HG03575 (cell line): ENCODE data around the gene MAGI2.
"Not testable (repeated sequence)": the region's sequence is repeated elsewhere in the genome, so short reads cannot be mapped to it uniquely, and the experiment has no call there.

Experiments used
- ATAC-seq: cut with Tn5 transposase; IDR thresholded peaks from one replicate; pipeline ENCODE4 v1.9.1; 2021; ENCODE audit not compliant: unreplicated experiment, insufficient number of reproducible peaks, low FRiP score; ENCODE audit errors: extremely low read depth

MAGI2 gene

DNA sequence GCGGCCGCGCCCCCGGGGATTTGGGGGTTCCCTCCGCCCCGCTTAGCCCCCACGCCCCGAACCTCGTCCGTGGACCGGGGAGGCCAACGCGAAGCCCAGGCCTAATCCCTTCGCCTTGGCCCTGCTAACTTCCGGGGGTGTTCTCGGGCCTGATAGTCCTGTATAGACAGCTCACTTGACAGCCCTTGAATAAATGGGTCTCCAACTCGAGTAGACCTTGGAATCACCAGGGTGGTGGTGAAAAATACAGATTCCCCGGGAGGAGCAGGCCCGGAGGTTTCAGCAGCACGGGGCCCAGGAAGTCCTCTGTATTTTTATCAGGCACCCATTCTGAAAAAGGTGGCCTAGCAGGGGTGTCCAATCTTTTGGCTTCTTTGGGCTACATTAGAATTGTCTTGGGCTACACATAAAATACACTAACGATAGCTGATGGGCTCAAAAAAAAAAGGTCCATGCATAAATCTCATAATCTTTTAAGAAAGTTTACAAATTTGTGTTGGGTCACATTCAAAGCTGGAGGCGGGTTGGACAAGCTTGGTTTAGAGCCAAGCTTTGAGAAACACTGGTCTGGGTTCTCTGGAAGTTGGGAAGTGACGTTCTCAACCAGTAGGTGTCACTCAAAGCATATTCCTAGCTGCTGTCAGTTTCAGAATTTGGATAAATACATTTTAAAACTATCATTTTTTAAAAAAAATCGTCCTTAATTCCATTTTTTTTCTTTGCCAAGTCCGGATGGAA, 1433.2 kb downstream of the MAGI2 start:
- peak; percentile 55 for ATAC-seq

DNA sequence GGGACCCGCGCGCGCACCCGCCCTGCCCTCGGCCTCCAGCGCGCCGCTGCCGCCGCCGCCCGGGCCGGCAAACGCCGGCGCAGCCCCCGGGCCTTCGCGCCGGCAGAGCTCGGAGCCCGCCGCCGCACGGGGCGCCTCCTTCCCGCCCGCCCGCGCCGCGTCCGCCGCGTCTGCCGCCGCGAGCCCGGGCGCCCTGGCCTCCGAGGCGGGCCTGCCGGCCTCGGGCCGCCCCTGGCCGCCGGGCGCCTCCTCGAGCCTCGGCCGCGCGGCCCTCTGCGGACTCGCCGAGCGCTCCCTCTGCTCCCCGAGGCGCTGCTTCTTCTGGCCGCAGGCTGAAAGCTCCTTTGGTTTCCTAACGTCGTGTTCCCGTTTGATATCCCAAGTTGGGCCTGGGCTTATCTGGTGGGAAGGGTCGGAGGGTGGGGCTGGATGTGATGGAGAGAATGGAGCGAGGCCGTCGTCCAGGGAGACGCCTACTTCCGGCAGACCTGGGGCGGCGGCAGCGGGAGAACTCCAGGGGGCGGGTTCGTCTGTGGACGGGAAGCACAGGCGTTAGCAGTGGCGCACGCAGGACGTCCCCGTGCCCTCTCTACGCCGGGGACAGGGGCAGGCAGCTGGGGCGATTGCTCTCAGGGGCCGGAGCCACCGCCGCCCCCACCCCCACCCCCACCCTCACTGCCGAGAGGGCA, 1433.9 kb downstream of the MAGI2 start:
- ATAC-seq = peak; percentile 53

DNA sequence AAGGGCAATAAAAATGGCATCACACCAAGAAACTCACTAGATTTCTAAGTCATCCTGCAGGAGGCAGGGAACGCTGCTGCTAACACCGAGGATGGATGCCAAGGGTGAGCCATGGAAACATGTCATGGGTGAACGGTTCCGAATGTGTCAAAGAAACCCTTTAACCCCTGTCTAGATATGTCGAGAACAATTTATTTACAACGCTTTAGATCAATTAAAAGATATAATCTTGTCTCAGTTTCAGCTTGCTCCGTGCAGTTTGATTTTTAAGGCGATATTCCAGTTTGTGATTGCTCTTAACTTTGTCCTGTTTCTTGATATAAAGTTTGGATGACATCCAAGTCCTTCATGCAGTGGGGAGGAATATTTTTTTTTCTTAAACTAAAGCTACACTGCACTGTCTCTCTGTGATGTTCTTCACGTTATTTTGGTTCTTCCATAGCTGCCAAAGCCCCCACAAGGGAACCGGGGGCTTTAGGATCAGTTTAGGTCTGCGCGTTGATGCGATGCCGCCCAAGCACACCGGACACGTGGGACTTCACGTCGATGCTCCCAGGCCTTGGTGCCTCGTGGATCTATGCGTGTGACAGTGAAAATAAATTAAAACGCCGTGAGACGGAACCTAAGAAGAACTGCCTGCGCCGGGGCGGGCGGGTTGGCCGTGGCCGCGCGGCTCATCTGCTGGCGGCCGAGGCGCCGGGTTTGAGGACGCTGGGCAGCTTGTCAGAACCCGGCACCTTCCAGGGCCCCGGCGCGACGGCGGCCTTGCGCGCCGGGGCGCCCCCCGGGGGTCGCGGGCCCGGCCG, 1434.6 kb downstream of the MAGI2 start:
- no peak for ATAC-seq

DNA sequence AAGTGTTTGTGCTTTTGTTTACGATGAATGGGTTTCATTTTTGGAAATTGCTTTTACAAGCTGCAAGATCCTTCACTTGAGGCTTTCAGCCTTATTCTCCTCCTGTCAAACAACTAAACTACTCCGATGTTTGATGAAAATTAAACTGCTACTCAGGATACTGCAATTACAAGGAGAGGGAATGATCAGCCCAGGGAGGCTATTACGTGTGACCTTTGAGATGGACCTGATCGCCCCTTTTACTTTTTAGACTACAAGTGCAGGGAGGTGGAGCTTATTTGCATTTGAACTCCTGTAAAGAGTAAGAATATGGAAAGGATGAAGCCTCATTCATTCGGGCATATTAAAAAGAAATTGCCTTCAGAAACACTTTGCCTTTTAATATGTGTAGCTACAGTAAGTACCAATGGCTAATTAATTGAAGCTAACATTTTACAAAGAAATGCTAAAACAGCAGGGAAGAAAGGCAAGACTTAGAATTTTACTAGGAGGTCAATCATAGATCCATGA, 1435.8 kb downstream of the MAGI2 start:
- ATAC-seq = no peak

DNA sequence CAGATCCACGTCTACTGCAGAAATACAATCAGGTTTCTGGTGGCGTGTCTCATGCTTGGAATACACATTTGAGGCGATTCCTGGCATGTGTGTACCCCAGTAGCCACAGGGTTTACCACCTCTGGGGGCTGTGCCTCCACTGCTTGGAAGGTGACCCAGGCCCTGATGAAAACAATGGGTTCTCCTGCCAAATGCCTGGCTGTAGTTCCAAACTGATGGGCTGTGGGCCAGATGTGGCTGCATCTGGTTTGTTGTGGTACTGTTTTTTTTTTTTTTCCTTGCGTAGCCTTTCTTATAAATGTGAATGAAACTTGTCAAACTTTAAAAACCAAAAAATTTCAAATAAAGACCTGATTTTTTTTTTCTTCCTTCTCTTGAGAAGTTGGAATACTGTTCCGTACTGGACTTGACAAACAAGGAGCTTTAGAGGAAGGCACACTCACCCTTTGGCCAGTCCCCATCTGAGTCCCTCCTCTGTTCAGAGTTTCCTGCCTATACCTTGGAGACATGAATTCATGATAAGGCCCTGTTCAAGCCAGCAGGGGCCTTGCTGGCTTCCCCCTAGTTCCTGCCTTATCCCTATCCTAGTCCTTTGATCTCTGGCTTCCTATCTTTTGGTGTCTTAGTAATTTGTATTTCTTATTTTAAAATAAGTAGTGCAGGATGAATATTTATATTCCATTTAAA, 1437.8 kb downstream of the MAGI2 start:
- ATAC-seq = no peak

DNA sequence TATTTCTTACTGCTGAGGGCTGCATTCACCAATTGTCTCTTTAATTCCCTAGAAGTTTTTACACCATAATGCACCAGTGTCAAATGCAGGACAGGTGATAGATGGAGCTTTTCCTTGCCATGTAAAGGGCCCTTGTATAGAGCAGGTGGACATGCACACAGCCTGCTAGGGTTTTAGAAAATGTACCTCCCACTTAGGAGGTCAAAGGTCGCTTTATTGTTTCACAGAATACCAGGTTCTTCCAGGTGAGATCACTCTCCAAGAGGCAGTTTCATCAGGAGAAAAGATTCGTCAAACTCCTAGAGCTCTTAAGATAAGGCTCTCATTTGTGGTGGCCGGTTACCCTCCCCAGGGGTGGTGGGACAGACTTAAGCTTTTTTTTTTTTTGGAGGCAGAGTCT, 1439.1 kb downstream of the MAGI2 start:
- no peak for ATAC-seq

DNA sequence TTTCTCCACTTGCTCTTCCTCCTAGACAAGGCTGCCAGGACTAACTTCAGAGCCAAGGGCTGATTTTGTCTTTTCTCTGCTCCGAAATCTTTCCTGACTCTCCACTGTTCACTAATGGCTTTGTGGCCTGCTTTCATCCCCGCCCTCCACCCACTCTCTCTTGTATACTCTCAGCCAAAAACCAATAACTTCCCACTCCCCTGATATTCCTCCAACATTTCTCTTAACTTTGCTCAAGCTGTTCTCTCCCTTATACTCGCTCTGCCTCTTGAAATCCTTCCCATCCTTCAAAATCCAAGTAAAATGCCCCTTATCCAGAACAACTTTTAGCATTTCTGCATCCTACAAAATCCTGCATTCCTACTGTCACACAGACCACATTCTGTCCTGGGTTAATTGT, 1440.1 kb downstream of the MAGI2 start:
- ATAC-seq = no peak

DNA sequence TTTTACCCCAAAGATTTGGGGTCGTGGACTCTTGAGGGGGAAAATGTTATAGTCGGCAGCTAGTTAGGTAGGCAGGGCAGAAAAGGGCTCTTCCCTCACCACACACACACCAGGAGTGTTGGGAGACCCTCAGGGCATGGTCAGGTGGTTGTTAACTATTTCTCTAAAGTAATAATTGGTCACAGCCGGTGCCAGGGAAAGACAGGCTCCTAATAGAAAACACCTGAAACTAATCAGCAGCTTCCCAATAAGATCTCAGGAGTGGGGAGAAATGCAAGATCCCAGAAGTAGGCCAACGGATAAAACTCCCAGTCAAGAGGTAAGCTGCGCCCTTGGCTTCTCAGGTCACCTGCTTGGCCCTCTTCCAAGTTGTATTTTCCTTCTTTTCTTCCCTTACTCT, 1441.8 kb downstream of the MAGI2 start:
- ATAC-seq = no peak

DNA sequence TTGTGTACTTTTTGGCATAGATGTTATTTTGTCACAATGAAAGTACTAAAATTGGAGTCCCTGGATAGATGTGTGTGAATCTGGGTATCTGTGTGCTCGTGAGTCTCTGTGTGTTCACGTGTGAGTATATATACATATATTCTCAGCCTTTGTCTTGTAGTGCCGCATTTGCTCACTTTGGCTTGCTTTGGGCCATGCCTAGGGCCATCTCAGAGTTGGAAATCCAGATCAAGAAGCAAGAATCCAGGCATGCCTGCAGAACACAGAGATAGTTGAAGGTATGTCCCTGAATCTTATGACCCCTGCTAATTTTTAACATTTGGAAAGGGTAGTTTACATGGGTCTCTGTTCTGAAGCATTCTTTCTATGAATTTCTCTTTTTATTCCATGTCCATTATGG, 1446.2 kb downstream of the MAGI2 start:
- ATAC-seq = no peak

DNA sequence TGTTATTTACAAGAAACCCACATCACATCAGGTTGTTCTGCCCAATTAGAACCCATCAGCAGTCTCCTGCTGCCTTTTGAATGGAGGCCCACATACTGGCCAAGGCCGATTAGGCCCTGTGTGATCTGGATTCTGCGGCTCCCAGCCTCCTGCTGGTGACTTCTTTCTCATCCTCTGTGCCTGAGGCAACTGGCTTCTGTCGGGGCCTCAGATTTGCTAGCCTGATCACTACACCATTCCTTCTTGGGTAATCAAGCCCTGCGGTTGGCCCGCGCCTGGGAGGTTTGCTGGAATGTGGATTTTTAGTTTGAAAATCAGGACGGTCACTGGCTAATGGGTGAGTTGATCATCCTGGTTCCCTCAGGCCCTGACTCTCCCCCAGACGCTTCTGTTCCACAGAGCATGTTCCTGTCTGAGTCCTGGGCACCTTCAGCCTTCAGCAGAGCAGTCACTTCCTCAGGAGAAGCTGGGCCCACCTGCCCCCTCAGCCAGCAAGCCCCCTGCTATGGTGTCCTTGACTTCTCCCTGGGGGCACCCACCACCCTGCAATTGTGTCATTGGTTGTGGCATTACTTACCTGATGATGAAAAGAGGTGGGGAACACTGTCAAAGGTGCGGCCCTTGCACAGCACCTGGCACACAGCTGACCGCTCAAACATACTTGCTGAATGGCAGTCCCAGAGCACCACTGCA, 1447.3 kb downstream of the MAGI2 start:
- no peak for ATAC-seq

DNA sequence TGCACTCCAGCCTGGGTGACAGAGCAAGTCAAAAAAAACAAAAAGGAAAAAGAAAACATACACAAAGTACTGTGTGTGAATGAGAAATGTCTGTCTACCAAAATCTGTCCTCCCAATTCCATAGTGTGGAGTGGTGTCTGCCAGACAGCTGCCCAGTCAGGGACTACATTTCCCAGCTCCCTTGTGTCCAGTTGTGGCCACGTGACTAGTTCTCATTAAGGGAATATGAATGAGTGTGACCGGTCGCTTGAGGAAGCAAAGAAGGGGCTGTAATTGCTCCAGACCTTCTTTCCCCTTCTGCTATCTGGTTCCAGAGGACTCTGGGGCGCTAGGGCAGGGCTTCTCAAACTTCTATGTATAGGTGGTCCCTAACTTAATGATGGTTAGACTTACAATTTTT, 1450.8 kb downstream of the MAGI2 start:
- no peak for ATAC-seq

DNA sequence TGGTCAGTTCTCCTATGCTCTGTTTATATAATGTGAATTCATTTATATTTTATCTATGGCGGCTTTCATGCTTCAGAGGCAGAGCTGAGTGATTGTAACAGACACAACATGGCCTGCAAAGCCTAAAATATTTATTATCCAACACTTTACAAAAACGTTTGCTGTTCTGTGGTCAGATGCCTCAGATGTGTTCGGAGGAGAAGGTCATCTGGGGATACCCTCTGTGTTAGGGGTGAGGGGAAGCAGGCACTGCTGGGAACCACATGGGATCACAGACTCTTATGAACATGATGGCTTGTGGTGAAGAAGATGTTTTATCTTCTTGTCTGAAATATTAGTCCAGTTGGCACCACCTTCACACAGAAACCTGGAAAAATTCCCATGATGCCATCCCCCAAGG, 1451.4 kb downstream of the MAGI2 start:
- no peak for ATAC-seq

DNA sequence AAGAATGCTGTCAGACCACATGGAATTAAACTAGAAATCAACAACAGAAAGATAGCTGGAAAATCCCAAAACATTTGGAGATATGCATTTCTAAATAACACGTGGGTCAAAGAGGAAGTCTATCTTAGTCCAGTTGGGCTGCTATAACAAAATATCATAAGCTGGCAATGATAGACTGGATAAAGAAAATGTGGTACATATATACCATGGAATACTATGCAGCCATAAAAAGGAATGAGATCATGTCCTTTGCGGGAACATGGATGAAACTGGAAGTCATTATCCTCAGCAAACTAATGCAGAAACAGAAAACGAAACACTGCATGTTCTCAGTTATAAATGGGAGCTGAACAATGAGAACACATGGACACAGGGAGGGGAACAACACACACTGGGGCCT, 1454.3 kb downstream of the MAGI2 start:
- not testable (repeated sequence) for ATAC-seq

DNA sequence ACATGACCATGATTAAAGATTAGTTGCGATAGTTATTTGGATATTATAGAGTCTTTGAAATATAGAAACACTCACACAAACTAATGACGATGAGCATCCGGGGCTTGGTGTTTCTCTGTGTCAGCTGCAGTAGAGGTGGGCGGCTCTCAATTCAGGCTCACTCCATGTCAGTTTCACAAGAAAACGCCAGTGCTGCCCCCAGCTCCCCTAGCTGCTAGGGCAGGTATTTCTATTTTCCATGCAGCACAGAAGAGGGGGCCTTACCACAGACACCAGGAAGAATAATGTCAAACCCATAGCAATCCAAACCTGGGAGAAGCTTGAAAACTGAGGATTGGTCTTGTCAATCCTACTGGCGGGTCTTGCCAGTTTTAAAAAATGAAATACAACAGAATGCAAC, 1457.8 kb downstream of the MAGI2 start:
- ATAC-seq = no peak

DNA sequence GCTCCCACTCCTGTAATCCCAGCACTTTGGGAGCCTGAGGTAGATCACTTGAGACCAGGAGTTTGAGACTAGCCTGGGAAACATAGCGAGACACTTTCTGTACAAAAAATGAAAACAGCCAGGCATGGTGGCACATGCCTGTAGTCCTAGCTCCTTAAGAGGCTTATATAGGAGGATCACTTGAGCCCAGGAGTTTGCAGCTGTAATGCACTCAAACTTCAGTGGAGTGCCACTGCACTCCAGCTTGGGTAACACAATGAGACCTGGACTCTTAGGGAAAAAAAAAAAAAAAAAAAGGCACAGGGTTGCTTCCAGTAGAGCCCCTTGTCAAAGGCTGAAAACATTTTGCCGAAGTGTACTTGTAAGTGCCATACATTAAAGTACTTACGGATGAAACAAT, 1459.6 kb downstream of the MAGI2 start:
- ATAC-seq = no peak

DNA sequence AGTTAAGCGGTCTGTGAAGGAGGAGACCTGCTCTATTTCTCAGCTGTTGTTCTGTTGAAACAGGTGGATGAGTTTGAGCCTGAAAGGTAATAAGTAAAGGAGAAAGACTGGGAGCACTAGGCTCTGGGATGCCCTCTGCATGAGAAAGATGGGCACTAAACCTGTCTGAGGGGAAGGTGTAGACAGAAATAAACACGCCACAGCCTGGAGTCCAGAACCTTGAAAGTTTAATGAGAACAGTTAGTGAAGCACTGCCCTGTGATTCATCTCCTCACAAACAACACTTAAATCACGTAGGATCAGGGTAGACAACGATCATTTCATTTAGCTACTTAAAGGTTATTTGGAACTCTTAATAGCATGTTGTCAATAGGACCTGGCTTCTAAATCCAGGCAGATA, 1461.8 kb downstream of the MAGI2 start:
- ATAC-seq = no peak

DNA sequence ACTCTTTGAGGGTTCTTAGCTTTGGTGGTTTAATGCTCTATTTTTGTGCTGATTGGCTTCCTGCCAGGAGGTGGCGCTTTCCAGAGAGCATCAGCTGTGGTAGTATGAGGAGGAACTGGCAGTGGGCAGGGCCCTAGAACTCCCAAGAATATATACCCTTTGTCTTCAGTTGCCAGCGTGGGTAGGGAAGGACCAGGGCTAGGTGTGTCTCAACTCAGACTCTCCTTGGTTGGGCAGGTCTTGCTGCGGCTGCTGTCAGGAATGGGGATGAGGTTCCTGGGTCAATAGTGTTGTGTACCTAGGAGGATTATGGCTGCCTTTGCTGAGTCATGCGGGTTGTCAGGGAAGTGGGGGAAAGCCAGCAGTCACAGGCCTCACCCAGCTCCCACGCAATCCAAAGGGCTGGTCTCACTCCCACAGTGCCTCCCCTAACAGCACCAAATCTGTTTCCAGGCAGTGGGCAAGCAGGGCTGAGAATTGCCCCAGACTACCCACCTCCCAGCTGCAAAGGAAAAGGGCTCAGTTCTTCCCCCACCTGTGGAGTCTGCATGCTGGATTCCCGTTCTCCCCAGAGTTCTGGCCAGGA, 1463.4 kb downstream of the MAGI2 start:
- ATAC-seq = no peak

DNA sequence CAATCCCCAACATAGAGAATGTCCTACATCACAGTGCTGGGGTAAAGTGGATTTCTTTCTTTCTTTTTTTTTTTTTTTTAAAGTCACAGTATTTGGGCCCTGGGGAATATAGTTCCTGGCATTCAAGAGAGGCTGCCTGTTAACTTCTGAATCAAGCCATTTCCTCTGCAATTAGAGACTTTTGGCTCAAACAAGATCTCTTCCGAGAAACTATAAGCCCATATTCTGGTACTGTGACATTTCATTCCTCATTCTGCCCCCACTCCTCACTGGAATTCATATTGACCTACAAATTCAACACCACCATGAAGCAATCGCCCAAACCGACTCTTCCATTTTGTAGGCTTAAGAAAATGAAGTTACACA, 1467.5 kb downstream of the MAGI2 start:
- no peak for ATAC-seq
